HG03103 (cell line): ENCODE data around the gene NUP210L.

Experiments
- ATAC-seq: cut with Tn5 transposase; IDR thresholded peaks from one replicate; pipeline ENCODE4 v1.9.1; 2021; ENCODE audit warnings: low read depth; ENCODE audit not compliant: unreplicated experiment

The NUP210L gene

DNA sequence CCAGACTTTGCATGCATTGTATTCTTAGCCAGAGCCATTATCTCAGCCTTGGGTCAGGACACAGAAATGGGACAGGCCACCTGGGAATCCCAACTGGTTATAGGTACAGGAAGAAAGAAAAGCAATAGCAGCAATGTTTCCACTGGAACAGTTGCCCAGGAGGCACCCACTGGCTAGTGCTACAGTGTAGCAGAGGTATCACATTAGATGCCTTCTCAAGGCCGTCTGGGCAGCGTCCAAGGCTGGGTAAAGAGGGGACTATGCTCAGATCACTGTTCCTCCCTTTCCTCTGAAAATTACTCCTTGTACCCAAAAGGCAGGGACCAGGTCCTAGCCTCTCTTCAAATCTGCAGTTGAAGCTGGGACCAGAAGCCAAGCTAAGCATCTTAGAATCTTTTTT, 184.5 kb downstream of the NUP210L start:
- no peak for ATAC-seq

DNA sequence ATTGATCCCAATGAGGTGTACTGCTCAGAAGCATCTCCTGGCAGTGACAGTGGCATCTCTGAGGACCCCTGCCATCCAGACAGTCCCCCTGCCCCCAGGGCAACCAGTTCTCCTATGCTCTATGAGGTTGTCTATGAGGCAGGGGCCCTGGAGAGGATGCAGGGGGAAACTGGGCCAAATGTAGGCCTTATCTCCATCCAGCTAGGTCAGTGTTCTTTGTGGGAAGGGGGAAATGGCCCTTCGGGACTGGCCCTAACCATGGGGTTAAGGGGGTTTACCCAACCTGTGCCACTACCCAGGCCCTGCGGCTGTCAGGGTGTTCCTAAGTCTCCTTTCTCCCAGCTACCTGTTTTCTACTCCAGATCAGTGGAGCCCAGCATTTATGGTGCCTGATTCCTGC, 185.9 kb downstream of the NUP210L start:
- ATAC-seq: no peak

DNA sequence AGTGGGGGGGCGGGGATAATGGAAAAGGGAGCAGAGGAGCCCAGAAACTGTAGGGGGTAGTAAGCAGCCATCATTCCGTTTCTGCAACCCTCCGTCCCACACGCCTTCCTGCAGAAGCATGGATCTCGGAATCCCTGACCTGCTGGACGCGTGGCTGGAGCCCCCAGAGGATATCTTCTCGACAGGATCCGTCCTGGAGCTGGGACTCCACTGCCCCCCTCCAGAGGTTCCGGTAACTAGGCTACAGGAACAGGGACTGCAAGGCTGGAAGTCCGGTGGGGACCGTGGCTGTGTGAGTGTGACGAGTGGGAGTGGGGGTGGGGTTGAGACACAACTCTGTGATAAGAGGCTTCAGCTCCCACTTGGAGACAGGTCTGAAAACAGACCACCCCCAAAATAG, 186.5 kb downstream of the NUP210L start:
- no peak for ATAC-seq

DNA sequence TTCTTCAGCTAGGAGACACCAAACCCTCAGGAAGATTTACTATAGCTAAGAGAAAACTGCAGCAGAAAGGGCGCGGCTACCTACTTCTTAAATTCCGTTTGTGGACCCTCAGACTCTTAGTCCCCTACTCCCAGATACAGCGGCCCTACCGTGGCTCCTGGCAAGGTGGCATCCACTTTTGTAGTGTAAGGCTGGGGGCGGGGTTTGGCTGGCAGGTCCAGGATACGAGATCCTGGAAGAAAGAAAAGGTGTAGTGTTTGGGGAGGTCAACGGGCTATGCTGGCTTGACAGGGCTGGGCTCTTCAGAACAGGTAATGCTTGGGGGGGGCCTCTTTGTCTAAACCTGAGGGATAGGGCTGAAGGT, 186.9 kb downstream of the NUP210L start:
- ATAC-seq: no peak

DNA sequence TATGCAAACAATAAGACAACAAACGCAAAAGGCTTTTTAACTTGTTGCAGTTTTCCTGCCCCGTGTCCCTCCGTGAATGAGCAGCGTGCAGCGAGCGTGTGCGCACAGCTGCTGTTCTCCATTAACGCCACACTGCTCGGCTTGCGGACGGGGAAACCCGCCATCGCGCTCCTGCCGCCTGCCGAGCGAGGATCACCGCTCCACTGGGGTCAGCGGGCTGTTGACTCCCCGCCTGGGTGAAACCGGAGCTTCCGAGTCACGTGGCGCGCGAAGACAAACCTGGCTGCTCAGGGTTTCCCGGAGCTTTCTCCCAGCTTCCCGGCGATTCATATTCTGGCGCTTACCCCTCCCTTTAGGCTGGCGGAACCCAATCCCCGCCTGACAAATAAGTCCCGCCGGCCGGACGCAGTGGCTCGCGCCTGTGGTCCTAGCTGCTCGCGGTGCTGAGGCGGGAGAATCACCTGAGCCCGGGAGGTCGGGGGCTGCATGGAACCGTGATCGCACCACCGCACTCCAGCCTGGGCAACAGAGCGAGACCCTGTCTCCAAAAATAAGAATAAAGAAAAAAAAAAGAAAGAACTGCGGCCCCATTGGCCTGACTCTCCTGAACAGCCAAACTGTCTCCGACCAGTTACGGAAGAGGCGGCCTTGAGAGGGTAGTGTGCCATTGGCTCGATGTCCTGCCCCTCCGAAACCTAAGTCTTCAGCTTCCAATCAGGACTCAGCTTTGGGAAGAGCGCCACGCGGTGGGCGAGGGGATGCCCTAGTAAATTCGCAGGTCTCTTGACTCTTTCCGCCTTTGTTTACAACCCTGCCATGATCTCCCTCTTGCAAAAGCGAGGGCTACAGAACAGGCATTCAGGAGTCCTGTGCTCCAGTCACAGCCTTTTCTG, 187.5 kb downstream of the NUP210L start, which contains the start of gene CREB3L4:
Gene CREB3L4, plus strand, starts transcription at position 796 of the 893 bp plus-strand sequence. CDS start 624 bp downstream, outside the sequence.
- peak; percentile 48 for ATAC-seq

DNA sequence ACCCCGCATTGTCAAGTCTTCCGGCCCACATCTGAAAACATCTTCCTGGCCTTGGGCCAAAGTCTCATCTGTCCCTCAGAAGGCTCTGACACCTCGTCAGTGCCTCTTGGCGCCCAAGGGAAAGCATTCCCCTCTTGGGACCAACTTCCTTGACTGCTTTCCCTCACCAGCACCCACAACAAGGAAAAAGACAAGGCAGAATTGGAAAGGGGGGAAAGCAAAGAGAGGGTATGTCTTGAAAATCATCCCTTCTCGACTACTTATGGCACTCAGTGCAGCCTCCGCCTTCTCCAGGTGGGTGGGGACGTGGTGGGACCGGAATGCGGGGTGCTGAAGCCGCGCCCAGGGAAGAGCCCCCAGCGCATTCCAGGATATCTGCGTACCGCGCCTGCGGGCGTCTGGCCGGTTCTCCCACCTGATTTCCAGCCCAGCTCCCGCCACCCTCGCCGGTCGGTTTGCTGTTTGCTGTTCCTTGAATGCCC, 191.0 kb downstream of the NUP210L start:
- ATAC-seq: peak; percentile 5

DNA sequence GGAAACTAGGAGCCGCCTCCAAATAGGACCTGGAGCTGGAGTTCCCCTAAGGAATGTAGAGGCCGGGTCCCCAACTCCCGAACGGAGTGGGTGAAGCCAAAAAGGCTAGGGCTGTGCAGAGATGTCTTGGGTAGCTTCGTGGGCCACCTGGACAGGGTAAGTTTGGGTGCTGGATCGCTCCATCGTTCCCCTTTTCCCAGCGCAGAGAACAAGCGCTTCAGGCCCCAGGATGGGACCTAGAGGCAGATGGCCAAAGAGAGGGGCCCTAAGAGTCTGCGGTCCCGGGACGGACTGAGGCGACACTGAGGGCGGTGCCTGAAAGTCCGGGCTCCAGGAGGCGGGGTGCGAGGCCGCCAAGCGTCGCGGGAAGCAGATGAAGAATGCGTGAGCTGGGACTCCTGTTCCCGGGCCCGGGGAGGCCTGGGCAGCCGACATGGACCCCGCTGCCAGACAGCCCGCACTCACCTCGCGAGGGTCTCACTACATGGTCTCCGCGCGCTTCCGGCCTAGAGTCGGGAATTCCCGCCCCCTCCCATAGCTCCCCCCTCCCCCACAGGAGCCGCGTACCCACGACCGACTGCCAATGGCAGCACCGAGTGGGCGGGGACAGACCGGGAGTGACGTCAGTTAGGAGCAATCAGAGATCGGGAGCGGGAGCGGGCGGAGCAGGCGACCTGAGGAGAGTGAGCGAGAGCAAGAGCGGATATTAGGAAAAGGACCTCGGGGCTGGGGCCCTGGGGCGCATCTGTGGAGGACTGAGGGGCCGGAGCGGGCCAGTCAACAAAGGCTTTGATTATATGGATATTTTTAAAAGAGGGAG, 191.6 kb downstream of the NUP210L start, which contains the start of gene SLC39A1:
Gene SLC39A1, minus strand, starts transcription at position 508 of the 820 bp plus-strand sequence. CDS start 822 bp downstream, outside the sequence.
- ATAC-seq: peak; percentile 37

DNA sequence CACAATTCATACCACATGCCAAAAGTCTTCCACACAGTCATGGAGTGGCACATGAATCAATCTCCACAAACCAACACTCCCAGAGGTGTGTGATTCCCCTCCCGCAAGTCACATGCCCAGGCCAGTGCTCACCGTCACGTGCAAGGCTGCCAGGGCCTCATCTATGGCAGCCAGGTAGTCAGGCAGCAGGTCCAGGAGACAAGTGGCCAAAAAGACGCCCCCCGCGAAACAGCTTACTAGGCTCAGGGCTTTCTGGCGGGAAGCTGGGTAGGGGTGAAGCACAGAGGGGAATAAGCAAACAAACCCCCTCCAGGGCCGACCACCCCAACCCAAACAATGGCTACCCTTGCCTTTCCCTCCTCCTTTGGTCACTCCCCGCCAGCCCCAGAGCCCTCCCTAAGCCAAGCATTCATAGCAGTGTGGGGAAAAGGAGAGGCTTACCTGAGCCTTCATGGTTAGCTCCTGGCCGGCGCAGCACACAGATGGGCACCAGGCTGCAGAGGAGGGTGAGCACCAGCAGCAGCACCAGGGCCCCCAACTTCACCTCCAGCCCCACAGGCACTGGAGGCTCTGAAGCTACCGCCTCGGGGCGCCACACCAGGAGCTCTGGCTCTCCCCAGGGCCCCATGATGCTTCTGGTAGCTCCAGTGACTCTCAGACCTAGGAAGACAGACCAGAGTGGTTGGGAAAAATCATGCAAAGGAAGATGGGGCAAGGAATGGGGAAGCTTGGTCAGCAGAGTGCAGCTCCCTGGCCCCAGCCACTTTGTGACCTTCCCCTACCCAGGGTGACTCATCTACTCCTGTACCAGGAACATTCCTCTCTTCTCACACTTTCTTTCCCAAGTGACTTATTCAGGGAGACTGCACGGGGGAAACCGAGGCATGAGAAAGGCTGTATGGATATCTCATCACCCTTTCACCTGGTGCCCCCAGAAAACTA, 192.5 kb downstream of the NUP210L start:
- ATAC-seq: no peak

DNA sequence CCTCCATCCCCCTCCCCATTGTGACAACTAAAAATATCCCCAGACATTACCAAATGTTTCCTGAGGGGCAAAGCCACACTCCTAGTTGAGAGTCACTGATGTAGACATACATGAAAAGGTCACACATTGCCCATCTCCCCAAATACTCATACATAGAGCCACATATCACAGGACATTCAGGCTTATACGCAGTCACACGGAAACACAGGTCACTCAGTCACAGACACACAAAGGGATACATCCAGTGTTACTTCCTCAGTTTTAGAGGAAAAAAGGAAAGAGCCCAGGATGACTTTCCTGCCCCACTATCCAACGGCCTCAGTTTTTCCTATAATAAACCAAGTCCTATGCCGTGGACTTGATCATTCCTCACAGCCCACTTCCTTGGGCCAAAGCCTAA, 193.5 kb downstream of the NUP210L start:
- ATAC-seq: no peak

DNA sequence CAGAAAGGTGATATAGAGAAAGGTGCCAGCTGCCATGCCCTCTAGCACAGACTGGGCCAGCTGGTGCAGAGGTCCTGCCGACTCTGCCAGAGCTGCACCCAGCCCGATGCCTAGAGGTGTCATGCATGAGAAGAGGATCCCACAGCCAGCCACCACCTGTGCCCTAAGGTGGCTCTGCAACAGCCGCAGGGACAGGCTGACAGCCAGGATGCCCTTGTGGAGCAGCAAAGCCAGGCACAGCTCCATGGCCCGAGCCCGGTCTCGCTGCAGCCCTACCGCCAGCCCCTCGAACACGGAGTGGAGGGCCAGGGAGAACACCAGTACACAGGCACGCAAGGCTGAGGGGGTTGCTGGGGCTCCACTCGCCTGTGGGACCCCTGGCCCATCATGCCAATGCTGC, 194.7 kb downstream of the NUP210L start:
- no peak for ATAC-seq

DNA sequence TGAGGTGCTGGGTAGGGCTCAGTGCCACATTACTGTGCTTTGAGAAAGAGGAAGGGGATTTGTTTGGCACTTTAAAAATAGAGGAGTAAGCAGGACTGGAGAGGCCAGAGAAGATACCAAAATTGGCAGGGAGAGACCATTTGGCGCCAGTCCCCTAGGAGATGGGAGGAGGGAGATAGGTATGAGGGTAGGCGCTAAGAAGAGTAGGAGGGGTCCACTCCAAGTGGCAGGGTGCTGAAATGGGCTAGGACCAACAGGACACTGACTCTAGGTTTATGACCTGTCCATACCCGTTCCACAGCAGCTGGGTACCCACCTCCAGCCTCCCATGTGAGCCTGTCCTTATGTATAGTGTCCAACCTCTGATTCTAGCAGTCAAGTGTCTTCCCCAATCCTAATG, 195.4 kb downstream of the NUP210L start:
- no peak for ATAC-seq

DNA sequence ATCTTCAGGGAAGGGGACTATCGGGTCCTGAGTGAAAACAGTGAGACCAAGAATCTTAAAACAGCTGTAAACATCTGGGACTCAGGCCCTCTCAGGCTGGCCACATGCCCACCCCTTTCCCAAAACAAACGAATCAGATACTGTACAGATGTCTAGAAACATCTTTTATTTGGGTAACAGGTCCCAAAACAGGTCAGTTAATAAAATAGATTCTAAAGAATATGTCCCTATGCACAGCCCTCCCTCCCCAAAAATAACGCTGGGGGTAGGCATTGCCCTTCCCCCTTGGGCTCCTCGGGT, 196.0 kb downstream of the NUP210L start:
- no peak for ATAC-seq

DNA sequence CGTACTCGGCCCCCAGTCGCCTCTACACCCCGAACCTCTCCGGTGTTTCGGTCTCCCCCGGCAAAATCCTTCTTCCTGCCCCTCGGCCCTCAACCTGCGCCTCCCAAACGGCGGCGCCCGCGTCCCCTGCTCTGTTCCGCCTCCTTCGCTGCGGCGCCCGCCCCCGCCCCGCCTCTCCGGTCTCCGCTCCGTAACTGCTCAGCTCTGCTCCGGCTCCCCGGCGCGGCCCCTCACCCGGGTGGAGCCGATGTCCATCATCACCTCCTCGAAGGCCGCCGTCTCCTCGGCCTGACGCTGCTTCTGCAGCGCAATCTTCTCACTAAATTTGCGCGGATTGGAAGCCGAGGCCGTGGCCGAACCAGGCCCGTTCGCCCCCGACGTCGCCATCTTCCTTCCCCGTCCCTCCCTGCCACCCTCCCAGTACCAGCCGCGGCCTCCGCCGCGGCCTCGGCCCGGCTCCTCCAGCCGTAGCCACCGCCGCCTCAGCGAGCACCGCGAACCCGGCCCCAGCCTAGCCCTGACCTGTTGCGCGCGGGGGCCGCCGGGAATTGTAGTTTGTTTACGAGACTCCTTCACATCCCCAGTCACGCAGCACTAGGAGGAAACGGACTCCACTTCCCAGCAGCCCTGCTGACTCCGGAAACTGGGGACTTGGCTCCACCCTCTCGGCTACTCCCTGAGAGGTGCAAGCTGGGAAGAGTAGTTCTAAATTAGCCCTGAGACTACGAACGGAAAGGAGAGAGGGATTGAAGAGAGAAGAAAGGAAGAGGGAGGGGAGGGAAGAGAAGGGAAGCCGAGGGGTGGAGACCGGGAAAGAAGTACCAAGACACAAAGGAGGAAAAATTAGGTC, 196.5 kb downstream of the NUP210L start, which contains the start of gene CRTC2:
Gene CRTC2, minus strand, starts transcription at position 502 of the 850 bp plus-strand sequence. Its CDS starts 115 bp downstream, at position 387.
- peak; percentile 72 for ATAC-seq

DNA sequence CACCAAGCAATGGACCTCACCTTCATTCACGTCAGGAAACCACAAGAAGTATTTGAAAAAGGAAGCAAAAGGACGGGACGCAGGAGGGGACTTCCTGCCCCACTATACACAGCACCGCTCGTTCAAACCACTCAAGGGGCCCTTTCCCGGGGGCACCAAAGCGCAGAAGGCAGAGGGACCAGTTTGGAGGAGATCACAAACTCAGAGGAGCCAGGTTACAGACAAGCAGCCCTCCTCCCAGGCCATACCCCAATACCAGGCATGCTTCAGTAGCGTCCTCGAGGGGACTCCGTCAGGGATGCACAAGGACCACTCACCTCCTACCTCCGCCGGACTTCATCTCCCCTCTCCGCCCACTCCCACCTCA, 197.1 kb downstream of the NUP210L start:
- ATAC-seq: no peak

DNA sequence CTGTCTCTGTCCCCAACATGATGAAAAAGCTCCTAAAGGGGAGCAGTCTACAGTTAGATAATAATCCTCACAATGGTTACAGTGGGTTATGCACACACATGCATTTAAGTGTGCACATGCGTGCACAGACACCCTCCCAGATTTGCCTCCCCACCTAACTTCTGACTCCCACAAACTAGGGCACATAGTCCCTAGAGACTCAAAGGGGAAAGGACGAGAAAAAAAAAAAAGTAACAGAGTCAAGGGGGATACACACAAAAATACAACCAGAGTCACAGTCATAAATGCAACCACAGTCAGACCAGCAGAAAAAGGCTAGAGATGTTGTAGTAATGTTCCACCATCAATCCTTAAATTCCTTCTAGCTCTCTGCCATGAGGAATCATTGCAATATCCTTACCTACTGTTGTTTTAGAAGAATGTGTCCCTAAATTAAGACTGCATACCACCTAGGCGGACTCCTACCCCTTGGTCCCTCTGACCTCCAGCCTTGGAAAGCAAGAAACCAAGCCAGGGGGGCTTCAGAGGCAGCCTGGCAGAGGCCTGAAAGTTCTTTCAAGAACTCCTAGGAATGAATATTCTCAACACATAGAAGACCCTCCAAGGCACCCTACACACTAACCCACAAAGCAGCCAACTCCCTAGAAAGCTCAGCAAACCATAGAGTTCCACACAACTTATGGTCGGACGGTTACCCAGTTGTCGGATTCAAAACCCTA, 197.7 kb downstream of the NUP210L start:
- ATAC-seq: no peak

DNA sequence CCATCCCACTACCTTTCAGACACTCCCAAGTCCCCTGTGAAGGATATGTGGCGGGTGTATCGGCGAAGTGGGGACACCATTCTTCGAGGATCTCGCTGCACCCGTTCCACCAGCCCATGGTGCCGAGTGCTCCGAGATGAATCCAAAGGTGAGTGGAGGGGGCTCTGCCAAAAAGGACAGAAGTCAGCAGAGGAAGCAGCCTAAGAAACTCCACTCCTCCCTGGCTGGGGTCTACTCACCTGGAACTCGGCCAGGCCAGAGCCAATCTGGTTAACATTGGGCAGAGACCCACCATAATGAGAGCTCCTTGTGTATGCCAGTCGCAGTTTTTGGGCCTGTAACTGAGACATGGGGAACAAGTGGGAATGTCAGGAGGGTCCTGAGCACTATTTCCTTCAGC, 200.0 kb downstream of the NUP210L start:
- ATAC-seq: no peak

DNA sequence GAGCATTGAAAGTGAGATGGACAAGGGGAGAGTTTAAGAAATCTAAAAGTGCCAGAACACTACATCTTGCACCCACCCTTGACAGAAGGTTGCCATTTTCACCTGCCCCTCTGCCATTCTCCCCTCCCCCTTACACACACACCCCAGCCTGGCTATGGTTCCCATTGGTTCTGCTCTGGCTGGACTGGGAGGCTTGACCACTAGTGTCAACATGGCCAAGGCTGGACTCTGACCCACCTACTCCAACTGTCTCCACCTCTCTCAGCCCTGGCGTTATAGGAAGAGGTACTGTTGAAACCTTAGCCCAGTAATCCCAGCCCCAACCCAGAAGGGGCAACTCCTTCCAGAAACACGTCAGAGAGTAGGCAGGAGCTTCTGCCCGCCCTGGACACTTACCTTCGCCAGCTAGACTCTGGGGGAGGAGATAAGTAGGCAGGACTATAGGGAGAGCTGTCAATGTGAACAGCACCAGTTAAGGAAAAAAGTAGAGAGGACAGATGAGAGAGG, 201.0 kb downstream of the NUP210L start:
- ATAC-seq: no peak

DNA sequence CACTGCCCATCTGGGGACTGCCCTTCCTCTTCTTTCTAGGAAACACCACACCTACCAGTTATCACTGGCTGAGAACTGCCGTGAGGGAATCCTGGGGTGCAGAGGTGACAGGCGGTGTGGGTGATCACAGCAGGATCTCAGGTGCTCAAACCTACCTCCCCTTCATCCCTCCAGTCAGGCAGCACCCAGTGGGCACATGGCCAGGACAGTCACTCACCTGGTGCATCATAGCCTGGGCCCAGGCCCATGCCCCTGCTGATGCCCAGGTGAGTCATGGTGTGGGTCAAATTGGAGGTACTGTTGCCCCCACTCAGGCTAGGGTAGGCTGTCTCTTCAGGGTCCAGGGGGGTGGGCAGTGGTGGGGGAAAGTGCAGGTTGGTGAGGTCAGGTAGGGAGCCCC, 203.1 kb downstream of the NUP210L start:
- ATAC-seq: no peak

DNA sequence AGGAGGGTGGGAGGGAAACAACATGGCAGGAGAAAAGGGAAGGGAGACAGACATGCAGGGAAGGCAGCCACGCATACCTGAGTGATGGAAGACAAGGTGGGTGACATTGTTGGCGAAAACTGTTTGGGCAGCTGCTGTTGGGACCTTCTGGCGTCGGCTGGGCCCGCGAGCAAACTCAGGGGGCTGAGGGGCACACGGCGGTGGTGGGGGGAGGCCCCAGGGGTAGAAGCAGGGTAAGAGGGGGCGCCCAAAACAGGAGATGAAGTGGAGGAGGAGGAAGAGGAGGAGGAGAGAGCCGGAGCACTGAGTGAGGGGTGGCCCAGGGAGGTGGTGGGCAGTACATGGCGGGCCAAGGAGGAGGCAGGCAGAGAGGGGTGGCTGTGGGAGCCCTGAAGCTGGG, 203.7 kb downstream of the NUP210L start:
- ATAC-seq: no peak
